Measurements from ENCODE around the gene LZTS2. TPM values are rescaled to one million over a fixed set of nuclear protein-coding genes. Genes with fewer than 3 reads are reported as not detected.
"Not testable (repeated sequence)": the region's sequence is repeated elsewhere in the genome, so short reads cannot be mapped to it uniquely, and the experiment has no call there.

Gene LZTS2, protein sequence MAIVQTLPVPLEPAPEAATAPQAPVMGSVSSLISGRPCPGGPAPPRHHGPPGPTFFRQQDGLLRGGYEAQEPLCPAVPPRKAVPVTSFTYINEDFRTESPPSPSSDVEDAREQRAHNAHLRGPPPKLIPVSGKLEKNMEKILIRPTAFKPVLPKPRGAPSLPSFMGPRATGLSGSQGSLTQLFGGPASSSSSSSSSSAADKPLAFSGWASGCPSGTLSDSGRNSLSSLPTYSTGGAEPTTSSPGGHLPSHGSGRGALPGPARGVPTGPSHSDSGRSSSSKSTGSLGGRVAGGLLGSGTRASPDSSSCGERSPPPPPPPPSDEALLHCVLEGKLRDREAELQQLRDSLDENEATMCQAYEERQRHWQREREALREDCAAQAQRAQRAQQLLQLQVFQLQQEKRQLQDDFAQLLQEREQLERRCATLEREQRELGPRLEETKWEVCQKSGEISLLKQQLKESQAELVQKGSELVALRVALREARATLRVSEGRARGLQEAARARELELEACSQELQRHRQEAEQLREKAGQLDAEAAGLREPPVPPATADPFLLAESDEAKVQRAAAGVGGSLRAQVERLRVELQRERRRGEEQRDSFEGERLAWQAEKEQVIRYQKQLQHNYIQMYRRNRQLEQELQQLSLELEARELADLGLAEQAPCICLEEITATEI
- 48.9 TPM for polyA plus RNA-seq (ENCODE audit: insufficient read length)
- long read RNA-seq, donor 1, full-length matches to known transcripts = 27 of 89 reads
- long read RNA-seq, donor 1, partial matches to known transcripts = 51 of 89 reads
- long read RNA-seq, donor 1, other reads (novel, unspliced or antisense) = 11 of 89 reads
- long read RNA-seq, donor 2, full-length matches to known transcripts = 11 of 22 reads
- long read RNA-seq, donor 2, partial matches to known transcripts = 11 of 22 reads
- long read RNA-seq, donor 2, other reads (novel, unspliced or antisense) = 0 of 22 reads
- long read RNA-seq, donor 3, full-length matches to known transcripts = 7 of 39 reads
- long read RNA-seq, donor 3, partial matches to known transcripts = 32 of 39 reads
- long read RNA-seq, donor 3, other reads (novel, unspliced or antisense) = 0 of 39 reads
- long read RNA-seq, donor 4, partial matches to known transcripts = 12 of 13 reads
- long read RNA-seq, donor 4, other reads (novel, unspliced or antisense) = 0 of 13 reads
- long read RNA-seq, donor 5, full-length matches to known transcripts = 15 of 44 reads
- long read RNA-seq, donor 5, partial matches to known transcripts = 13 of 44 reads
- long read RNA-seq, donor 5, other reads (novel, unspliced or antisense) = 16 of 44 reads
- long read RNA-seq, donor 6, full-length matches to known transcripts = 14 of 71 reads
- long read RNA-seq, donor 6, partial matches to known transcripts = 44 of 71 reads
- long read RNA-seq, donor 6, other reads (novel, unspliced or antisense) = 13 of 71 reads
- long read RNA-seq, donor 7, full-length matches to known transcripts = 19 of 37 reads
- long read RNA-seq, donor 7, partial matches to known transcripts = 5 of 37 reads
- long read RNA-seq, donor 7, other reads (novel, unspliced or antisense) = 13 of 37 reads
- long read RNA-seq, donor 8, partial matches to known transcripts = 0 of 8 reads
- long read RNA-seq, donor 8, other reads (novel, unspliced or antisense) = 5 of 8 reads

DNA sequence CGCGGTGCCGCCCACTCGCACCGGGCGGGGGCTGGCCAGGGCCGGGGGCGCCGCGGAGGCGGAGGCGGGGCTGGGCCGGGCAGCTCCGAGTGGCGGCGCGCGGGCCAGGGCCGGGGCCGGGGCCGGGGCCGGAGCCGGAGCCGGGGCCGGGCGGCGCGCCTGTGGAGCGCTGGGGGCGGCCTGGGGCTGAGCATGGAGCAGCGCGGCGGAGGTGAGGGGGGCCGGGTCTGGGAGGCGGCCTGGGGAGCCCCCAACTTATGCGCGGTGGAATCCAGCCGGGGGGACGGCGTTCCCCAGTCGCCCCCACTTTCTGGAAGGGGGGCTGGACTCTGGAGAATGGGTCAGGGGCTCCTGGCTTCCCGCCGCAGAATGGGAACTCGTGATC lies at the start of gene LZTS2:
Gene LZTS2, plus strand, starts transcription at position 67 of the 385 bp plus-strand sequence. CDS start 2,731 bp downstream, outside the sequence.
- no peak for DNase-seq

GRCh38 chr10:100960251-100960650 lies 39.4 kb upstream of the LZTS2 start:
- DNase-seq = no peak

DNA sequence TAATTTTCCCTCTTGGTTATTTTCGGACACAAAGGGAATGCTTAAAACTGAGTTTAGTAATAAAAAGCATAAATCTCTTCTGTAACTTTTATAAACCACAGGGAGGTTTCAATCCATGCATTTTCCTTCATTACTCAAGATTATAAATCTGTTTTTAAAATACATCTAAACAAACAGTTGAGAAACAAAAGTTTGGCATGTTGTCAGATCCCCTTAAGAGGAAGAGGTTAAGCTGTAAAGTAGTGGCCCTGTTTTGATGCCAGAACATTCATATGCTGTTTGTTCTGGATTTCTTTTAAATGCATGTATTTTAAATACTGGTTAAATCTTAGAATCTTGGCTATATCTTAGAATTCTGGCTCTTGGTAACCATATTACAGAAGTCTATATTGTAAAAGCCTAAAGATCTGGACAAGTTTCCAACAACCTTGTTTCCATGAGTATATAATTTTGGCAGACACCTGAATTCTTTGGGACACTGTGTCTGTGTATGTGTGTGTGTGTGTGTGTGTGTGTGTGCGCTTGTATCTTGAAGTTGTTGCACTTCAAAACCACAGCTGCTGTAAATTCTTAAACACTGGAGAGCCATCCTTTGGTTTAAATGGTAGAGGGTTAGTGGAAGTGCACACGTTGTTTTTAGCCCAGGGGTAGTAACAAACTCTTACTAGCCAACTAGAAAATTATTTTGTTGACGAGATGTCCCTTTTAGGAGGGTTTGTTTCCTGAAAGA lies 37.1 kb upstream of the LZTS2 start:
- DNase-seq = no peak

- no peak for DNase-seq
Measured at GRCh38 chr10:100963826-100964225, 35.8 kb upstream of the LZTS2 start.

DNA sequence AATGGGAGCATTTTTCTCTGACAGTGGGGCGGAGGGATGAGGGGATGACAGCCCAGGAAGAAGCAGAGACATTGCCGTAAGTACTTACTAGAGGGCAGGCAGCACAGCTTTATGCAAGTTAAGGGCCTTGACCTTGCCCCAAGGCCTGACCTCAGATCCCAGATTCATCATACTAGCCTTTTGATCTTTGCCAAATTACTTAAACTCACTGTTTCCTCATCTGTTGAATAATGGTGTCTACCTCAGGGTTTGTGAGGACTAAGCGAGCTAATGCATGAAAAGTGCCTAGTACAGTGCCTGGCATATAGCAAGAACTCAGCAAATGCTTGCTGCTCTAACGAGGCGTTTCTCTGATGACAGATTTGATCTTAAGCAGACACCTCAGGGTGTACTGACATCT lies 33.8 kb upstream of the LZTS2 start:
- DNase-seq = no peak

DNA sequence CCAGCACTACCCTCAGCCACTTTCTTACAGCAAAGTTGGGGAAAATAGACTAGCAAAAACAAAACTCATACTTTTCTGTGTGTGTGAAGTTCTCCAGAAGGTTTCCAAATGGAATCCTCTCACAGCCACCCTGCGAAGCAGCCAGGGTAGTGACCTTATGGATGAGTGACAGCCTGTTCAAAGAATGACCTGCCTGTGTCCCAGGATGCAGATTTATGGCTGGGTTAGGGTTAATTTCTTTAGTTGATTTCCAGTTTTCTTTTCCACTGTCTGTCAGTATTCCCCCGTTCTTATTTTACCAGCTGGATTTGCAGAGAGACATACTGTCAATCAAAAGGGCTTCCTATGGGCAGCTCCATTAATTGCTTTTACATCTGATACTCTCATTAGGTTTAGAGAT lies 32.7 kb upstream of the LZTS2 start:
- no peak for DNase-seq

DNA sequence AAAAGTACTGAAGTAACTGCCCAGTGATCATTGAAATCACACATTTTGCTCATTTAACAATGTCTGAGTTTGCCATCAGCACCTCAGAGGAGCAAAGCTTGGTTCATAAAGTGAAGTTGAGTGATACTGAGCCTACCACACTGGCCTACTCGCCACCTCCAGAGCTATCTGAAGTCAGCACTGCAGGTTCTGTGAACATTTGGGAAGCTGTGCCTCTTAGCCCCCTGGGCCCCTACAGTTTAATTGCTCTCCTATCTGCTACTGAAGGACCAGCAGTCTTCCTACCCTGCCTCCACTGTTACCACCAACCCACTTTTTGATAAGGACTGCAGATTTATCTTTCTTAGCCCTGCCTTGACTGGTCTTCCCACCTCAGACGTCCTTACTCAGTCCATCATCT lies 32.3 kb upstream of the LZTS2 start:
- no peak for DNase-seq

DNA sequence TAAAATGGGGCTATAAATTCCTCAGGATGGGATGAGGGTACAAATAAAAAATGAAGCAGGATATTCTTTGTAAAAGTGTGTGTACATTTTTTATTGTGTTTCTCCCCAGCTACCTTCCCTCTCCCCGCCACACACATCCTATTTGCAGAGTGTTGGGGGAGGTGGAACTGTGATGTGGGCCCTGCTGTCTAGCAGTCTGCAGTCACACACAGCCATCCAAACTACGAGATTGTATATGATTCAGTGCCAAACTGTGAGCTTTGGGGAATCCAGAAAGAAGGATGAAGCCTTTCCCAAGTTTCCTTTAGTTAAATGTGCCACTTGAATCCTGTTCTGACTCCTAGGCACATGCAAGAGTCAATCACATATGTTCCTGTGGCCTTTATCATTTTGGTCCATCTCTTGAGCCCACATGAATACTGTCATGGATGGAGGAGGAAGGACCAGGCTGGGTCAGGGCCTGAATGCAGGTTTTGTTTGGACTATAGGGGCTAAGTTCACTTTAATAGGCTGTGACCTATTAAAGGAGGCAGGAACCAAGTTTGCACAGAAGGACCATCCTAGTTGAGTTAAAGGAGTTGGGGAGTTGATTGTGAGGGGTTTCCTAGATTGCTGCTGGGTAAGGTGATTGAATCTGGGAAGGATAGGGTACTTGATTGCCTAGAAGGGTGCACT lies 31.4 kb upstream of the LZTS2 start:
- no peak for DNase-seq

- DNase-seq = no peak
Measured at GRCh38 chr10:100968863-100969186, 30.8 kb upstream of the LZTS2 start.

DNA sequence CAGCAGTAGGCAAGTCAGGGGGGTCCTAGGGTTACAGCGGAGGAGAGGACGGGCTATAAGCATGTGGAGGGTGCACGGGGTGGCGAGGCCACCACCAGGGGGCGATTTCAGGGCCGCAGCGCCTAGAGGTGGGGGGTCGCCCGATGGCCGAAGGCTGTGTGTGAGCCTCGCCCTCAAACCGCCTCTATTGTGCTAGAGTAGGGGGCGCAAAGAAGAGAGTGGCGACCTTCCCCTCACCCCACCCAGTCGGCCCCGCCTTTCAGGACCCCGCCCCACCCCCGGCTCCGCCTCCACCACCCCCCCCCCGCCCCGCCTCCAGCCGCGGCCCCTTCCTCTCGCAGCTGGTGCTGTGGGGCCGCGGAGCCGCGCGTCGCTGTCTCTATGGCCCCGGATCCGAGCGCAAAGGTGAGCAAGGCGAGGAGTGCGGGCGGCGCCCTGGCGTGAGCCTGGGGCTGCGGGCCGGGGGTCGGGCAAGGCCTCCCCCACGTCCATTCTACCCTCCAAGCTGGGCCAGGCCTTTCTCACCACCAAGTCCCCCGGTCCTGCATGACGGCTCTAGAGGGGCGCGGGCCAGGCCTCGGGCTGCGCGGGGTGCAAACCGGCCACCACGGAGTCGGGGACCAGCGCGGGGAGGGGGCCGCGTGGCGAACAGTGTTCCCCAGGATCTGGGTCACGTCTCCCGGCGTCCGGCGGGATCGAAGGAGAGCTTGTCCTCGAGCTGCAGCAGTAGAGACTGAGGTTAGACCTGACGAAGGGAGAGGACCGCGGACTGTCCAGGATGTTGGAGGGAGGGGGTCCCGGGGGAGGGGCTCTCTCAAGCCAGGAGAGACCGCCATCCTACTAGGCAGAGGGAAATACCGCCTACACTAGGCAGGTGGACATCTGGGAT lies 30.2 kb upstream of the LZTS2 start, which contains the start of gene SEMA4G:
Gene SEMA4G, plus strand, starts transcription at position 318 of the 889 bp plus-strand sequence. CDS start 3,409 bp downstream, outside the sequence.
- peak; percentile 35 for DNase-seq

- DNase-seq = no peak
Measured at GRCh38 chr10:100970076-100970913, 29.3 kb upstream of the LZTS2 start.

DNA sequence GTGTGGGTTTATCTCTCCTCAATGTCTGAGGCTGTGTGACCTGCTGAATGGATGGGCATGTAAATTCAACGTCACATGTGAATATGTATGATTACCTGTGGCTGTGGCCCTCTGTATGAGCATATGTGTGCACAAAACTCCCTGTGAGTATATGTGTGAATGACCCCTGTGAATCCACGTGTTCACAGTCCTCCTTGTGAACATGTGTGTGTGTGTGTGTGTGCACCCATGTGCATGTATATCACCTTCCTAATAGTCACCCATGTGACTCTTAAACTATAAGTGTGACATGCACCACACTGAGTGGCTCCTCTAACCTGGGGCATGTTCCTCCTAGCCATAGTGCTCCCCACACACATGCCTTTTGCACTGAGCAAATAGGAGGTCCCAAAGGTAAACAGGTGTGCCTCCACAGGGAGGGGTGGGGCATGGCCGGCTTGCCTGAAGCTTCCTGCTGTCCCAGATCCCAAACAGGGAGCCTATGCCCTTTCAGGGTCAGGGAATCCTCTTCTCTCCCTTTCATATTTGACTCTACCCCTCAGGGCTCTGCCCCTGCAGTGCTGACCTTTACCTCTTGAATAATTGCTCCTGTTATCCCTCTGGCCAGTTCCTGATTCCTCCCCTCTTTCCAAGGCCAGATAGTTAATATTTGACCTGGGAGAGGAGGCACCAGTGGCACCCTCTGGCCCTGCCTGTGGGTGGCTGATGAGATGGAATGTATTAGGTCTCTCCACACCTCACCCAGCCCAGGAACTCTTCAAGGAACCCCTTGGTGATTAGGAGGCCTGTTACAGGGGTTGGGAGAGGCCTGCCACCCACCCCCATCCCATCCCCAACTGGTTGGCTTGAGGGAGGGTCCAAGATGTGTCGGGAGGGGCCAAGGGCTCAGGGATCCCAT lies 28.4 kb upstream of the LZTS2 start:
- no peak for DNase-seq

- DNase-seq = no peak
Measured at GRCh38 chr10:100972115-100972903, 27.3 kb upstream of the LZTS2 start.

DNA sequence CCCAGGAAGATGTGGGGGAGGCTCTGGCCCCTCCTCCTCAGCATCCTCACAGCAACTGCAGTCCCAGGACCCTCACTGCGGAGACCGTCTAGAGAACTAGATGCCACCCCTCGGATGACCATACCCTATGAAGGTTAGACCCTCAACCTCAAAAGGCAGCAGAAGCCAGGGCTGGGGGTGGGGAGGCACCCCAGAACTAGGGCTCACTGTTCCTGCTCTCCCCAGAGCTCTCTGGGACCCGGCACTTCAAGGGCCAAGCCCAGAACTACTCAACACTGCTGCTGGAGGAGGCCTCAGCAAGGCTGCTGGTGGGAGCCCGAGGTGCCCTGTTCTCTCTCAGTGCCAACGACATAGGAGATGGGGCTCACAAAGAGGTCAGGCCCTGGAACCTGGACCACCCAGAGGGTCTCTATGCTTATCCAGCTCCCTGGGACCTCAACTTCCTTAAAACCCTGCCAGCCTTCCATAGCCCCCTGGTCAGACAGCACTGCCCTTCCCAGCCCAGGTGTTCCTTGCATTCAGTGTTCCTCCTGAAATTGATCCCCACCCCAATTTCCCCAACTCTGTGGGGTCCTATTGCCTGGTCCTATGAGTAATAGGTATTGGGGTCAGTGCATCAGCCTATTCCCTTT lies 26.6 kb upstream of the LZTS2 start:
- no peak for DNase-seq

DNA sequence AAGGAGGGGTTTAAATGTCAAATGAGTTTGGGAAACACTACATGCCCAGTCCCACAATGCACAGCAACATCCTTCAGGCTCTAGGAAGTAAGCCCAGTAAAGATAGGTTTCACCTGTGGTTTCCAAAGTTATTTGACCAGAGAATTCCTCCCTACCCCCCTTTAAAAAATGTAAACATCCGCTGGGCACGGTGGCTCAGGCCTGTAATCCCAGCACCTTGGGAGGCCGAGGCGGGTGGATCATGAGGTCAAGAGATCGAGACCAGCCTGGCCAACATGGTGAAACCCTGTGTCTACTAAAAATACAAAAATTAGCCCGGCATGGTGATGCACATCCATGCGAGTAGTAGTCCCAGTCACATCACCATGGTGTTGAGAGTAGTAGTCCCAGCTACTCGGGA lies 24.2 kb upstream of the LZTS2 start:
- not testable (repeated sequence) for DNase-seq

DNA sequence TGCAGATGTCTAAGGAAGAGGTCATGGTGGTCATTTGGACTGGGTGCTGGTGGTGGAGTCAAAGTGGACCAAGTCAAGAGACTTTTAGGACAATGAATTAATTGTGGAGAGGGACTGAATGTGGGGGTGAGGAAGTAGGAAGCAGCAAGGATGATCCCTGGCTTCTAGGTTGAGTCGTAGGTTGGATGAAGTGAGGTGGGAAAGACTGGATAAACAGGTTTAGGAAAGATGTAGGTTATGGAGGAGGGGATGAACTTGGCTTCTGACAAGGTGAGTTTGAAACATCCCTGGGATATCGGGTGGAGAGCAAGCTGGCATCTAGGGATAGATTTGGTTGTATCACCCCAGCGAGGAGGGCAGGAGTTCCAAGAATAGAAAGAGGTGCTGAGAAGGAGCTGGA lies 22.7 kb upstream of the LZTS2 start:
- DNase-seq = no peak

Measured in left kidney (tissue), 8 donors.